Hepatocyte (in vitro differentiated cells): ENCODE results near the gene AUTS2. TPM values are rescaled to one million over a fixed set of nuclear protein-coding genes. Genes with fewer than 3 reads are reported as not detected.

ENCODE experiments used
- DNase-seq: peaks from one replicate; pipeline ENCODE4 v3.0.0-alpha.2; 2016; ENCODE audit warnings: low spot score
- H2AFZ ChIP-seq: fragments of 200-600 bp; sonication (generic); 2 replicates; pipeline ENCODE4 v1.6.0; 2016; ENCODE audit warnings: antibody characterized with exemption, mild to moderate bottlenecking
- H3K27ac ChIP-seq: fragments of 200-600 bp; sonication (generic); 2 replicates; pipeline ENCODE4 v1.5.1; 2016; ENCODE audit warnings: mild to moderate bottlenecking
- H3K27me3 ChIP-seq: fragments of 200-600 bp; sonication (generic); 2 replicates; pipeline ENCODE4 v1.6.1; 2016
- H3K36me3 ChIP-seq: fragments of 200-600 bp; sonication (generic); replicated peaks from 2 replicates; pipeline ENCODE4 v1.5.1; 2016; ENCODE audit warnings: low read depth; ENCODE audit not compliant: insufficient read depth
- H3K4me1 ChIP-seq: fragments of 200-600 bp; sonication (generic); 2 replicates; pipeline ENCODE4 v1.5.1; 2016; ENCODE audit warnings: mild to moderate bottlenecking, moderate library complexity; ENCODE audit not compliant: insufficient read depth
- H3K4me2 ChIP-seq: fragments of 200-600 bp; sonication (generic); 2 replicates; pipeline ENCODE4 v1.6.0; 2016
- H3K4me3 ChIP-seq: fragments of 200-600 bp; sonication (generic); 2 replicates; pipeline ENCODE4 v1.5.1; 2016; ENCODE audit warnings: mild to moderate bottlenecking
- H3K79me2 ChIP-seq: fragments of 200-600 bp; sonication (generic); 2 replicates; pipeline ENCODE4 v1.6.0; 2017; ENCODE audit warnings: mild to moderate bottlenecking
- H3K9me2 ChIP-seq: fragments of 200-600 bp; sonication (generic); replicated peaks from 2 replicates; pipeline ENCODE4 v1.6.0; 2017; ENCODE audit warnings: mild to moderate bottlenecking; ENCODE audit not compliant: insufficient read depth
- H3K9me3 ChIP-seq: fragments of 200-600 bp; sonication (generic); 2 replicates; pipeline ENCODE4 v1.5.1; 2016; ENCODE audit warnings: low read depth, mild to moderate bottlenecking
- H4K20me1 ChIP-seq: fragments of 200-600 bp; sonication (generic); 2 replicates; pipeline ENCODE4 v1.6.0; 2016; ENCODE audit warnings: mild to moderate bottlenecking; ENCODE audit not compliant: insufficient read depth, poor library complexity, severe bottlenecking
- CTCF ChIP-seq: fragments of 200-600 bp; sonication (generic); IDR thresholded peaks from 2 replicates; pipeline ENCODE4 v1.5.1; 2016; ENCODE audit warnings: antibody characterized with exemption, mild to moderate bottlenecking; ENCODE audit not compliant: poor library complexity
- EZH2 ChIP-seq: fragments of 200-600 bp; sonication (generic); IDR thresholded peaks from 2 replicates; pipeline ENCODE4 v1.6.1; 2016; ENCODE audit warnings: antibody characterized with exemption, mild to moderate bottlenecking, borderline replicate concordance
- EZH2phosphoT487 ChIP-seq: fragments of 200-600 bp; sonication (generic); IDR thresholded peaks from one replicate; pipeline ENCODE4 v1.6.1; 2018; ENCODE audit warnings: antibody characterized with exemption, mild to moderate bottlenecking, low read depth, moderate library complexity; ENCODE audit not compliant: unreplicated experiment, severe bottlenecking
- WGBS: methylation state at CpG from one replicate; pipeline ENCODE4 v1.1.6; 2016; ENCODE audit warnings: low lambda C conversion rate; ENCODE audit errors: missing lambda C conversion rate; 5-methylcytosine and 5-hydroxymethylcytosine counted together
- polyA plus RNA-seq: library from polyadenylated mRNA; unstranded; fragments of >200 nt; fragmentation: Nextera tagmentation; extraction: Ambion mirVana; gene quantifications from 2 replicates; pipeline ENCODE4 v1.2.1, GENCODE V29; 2016
- total RNA-seq: library from RNA; depleted of rRNA; stranded (reverse); fragments of >200 nt; gene quantifications from 2 replicates; pipeline ENCODE4 v1.2.3, GENCODE V29; 2014

AUTS2 gene
- total and polyA plus RNA-seq, 2 experiments from 2014 or later: 34.4 to 40.9 TPM

GRCh38 chr7:70533614-70534013, 935.3 kb downstream of the AUTS2 start:
- DNase-seq: no peak
- 90% methylated on average over 2 of the region's 2 CpGs for WGBS
- no peak for TF ChIP-seq CTCF
- no peak for TF ChIP-seq EZH2phosphoT487
- no peak for TF ChIP-seq EZH2

GRCh38 chr7:70539205-70539604, 940.9 kb downstream of the AUTS2 start:
- Histone ChIP-seq H3K4me1 (no peaks in the 10 kb centered on the region), H3K4me2 (no peak overlapping the region), H3K79me2 (no peaks in the 10 kb centered on the region), H3K9me2 (no peaks in the 10 kb centered on the region), H4K20me1 (no peaks in the 10 kb centered on the region), H3K27ac (no peak overlapping the region), H3K27me3 (no peaks in the 10 kb centered on the region), H3K4me3 (no peak overlapping the region), H3K9me3 (no peaks in the 10 kb centered on the region), H3K36me3 (no peaks in the 10 kb centered on the region), H2AFZ (no peak overlapping the region)
- DNase-seq: no peak
- TF ChIP-seq CTCF (no peak), EZH2phosphoT487 (no peak)

More at GRCh38 chr7:70533614-70534013, 935.3 kb downstream of the AUTS2 start:
- Histone ChIP-seq H3K27ac (no peak overlapping the region), H3K79me2 (no peaks in the 10 kb centered on the region), H3K4me3 (no peak overlapping the region), H3K9me3 (no peaks in the 10 kb centered on the region), H3K4me1 (no peaks in the 10 kb centered on the region), H3K9me2 (no peaks in the 10 kb centered on the region), H3K4me2 (no peak overlapping the region), H4K20me1 (no peaks in the 10 kb centered on the region), H2AFZ (no peak overlapping the region), H3K36me3 (no peaks in the 10 kb centered on the region), H3K27me3 (no peaks in the 10 kb centered on the region)

GRCh38 chr7:70539617-70540016, 941.3 kb downstream of the AUTS2 start:
- no peak overlapping the region for H2AFZ ChIP-seq
- WGBS: 94% methylated on average over 9 of the region's 9 CpGs
- no peaks in the 10 kb centered on the region for H3K27me3 ChIP-seq
- no peak for DNase-seq
- H4K20me1 ChIP-seq: no peaks in the 10 kb centered on the region
- H3K9me3 ChIP-seq: no peaks in the 10 kb centered on the region
- no peaks in the 10 kb centered on the region for H3K9me2 ChIP-seq
- H3K4me3 ChIP-seq: no peak overlapping the region
- H3K4me2 ChIP-seq: no peak overlapping the region
- H3K36me3 ChIP-seq: no peaks in the 10 kb centered on the region
- TF ChIP-seq CTCF (no peak), EZH2 (no peak), EZH2phosphoT487 (no peak)
- H3K79me2 ChIP-seq: no peaks in the 10 kb centered on the region
- no peaks in the 10 kb centered on the region for H3K4me1 ChIP-seq
- no peak overlapping the region for H3K27ac ChIP-seq

GRCh38 chr7:70540641-70541040, 942.4 kb downstream of the AUTS2 start:
- H3K27ac ChIP-seq: no peak overlapping the region
- no peak overlapping the region for H2AFZ ChIP-seq
- no peak overlapping the region for H3K4me2 ChIP-seq
- no peak overlapping the region for H3K4me3 ChIP-seq
- TF ChIP-seq EZH2 (no peak), EZH2phosphoT487 (no peak), CTCF (no peak)
- no peaks in the 10 kb centered on the region for H3K27me3 ChIP-seq
- 57% methylated on average over 1 of the region's 1 CpG for WGBS
- no peaks in the 10 kb centered on the region for H3K79me2 ChIP-seq
- DNase-seq: no peak
- no peaks in the 10 kb centered on the region for H4K20me1 ChIP-seq
- H3K36me3 ChIP-seq: no peaks in the 10 kb centered on the region
- no peaks in the 10 kb centered on the region for H3K4me1 ChIP-seq
- no peaks in the 10 kb centered on the region for H3K9me2 ChIP-seq
- H3K9me3 ChIP-seq: no peaks in the 10 kb centered on the region
